HG03442 (cell line): ENCODE measurements around the gene CHST10.
A peak's percentile ranks its signal among the peaks of the same experiment; 100 is the strongest.
"Not testable (repeated sequence)": the region's sequence is repeated elsewhere in the genome, so short reads cannot be mapped to it uniquely, and the experiment has no call there.

Source experiments
- ATAC-seq: cut with Tn5 transposase; IDR thresholded peaks from one replicate; pipeline ENCODE4 v1.9.1; 2021; ENCODE audit warnings: mild to moderate bottlenecking, moderate library complexity; ENCODE audit not compliant: unreplicated experiment

The CHST10 gene

DNA sequence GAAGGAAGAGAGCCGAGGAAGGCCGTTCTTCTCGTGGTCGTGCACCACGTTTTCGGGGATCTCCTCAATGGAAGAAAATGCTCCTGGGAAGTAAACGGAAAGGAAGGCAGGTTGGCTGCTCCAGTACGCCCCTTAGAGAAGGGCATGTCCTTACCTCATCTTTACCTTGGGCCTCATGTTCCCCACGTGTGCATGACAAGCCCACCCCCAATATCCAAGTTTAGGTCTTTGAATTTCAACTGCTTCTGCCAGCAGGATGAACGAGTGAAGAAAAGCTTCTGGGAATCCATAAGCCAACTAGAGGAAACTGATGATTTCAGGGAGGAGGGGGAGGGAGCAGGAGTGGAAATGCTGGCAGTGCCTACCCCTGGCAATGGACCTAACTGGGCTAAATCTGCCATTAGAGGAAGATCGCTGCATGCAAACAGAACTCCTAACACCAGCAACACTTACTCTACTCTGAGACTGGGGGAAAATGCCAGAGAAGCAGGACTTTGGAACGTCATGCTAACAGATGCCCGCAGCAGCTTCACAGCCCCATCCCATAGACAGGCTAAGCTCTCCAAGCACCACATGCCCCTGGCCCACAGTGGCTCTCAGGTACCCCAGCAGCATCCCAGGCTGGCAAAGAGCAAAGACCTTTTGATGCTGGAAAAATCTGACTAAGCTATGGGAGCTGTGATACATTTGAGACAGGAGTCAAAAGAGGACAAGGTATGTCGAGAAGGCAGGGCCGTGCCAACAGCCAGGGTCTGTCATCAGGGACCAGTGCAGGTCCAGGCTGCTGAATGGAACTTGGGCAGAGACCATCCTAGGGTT is 21.7 kb downstream of the CHST10 start:
- ATAC-seq: no peak

DNA sequence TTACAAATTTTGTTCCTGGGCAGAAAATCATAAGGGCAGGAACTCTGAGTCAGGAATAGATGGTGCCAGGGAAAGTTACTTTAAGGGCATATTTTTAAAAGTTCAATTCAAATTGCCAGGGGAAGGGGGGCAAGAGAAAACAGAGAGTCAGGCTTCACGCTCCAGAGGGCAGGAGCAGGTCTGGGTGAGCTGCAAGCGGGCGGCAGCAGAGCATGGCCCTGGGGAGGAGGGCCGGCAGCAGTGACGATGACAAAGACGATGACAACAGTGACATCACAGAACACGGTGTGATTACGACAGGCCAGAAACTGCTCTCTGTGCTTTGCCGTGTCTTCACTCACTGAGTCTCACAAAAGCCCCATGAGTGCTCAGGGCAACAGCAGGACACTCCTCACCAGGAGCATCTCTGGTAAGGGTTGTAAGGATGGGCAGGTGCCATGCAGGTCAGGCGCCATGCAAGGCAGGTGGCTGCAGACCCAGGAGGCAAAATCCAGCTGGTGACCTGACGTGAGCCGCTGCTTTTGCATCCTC is 23.3 kb downstream of the CHST10 start:
- ATAC-seq: peak; percentile 64

DNA sequence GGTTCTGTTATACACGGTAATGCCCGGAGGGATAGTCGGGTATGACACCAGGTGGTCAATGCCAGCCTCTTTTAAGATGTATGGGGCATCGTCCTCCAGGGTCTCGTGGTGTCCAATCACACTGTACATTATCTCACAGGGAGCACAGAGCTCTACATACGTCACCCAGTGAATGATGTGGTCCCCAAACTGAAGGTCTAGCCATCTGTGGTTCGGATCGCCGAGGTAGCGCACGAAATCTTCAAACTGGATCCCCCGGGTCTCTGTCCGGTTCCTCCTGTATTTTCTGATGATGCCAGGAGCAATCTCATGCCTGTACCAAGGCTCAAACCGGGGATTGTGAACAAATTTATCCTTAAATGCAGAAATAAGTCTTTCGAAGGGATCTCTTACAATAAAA is 24.1 kb downstream of the CHST10 start:
- no peak for ATAC-seq

DNA sequence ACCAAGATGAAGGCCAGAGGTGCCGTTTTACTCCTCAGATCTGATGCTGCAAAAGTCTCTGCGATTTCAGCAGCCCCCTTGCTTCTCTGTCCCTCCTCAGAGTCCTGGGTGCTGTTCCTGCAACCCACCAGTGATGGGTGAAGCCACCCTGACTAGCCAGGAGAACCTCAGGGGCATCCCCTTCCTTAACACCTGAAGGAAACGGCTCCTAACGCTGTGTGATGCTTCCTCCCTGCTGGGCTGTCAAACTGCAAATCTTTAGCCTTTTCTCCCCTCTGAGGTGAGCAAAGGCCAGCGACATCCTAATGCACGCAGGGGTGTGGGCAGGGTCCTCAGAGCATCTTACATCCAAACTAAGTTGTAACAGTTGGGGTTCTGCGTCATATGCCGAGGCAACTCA is 24.8 kb downstream of the CHST10 start:
- no peak for ATAC-seq

DNA sequence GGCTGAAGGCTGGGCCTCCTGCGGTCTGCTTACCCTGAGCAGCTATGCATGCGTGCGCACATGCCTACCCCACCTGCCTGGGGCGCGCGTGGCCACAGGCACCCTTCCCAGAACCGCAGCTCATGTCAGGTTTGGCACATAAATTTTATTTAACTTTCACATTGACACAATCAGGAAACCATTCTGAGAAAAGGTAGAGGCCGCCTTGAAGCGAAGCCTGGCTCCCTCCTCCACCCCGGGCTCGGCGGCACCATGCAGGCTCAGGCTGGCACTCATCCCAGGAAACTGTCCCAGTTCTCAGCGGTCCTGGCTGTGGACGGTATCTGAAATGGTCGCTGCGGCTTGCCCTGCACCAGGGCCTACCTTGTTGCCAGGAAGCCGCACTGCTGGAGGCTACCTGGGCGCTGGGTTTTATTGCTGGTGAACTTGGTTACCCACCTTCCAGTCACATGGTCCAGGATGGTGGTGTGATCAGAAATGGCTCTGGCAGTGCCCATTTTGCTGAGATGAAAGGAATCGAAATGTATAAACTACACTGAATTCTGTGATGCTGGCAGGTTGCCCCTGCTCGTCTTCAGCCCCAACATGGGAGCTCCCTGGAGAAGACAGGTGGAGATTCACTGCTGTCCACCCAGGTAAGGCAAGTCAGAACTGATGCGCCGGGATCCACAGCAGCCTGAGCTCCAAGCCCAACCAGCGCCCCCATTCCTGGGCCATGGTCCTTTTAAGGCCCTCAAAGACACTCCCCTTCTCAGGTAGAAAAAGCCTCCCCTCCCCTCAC is 25.5 kb downstream of the CHST10 start:
- ATAC-seq: no peak

DNA sequence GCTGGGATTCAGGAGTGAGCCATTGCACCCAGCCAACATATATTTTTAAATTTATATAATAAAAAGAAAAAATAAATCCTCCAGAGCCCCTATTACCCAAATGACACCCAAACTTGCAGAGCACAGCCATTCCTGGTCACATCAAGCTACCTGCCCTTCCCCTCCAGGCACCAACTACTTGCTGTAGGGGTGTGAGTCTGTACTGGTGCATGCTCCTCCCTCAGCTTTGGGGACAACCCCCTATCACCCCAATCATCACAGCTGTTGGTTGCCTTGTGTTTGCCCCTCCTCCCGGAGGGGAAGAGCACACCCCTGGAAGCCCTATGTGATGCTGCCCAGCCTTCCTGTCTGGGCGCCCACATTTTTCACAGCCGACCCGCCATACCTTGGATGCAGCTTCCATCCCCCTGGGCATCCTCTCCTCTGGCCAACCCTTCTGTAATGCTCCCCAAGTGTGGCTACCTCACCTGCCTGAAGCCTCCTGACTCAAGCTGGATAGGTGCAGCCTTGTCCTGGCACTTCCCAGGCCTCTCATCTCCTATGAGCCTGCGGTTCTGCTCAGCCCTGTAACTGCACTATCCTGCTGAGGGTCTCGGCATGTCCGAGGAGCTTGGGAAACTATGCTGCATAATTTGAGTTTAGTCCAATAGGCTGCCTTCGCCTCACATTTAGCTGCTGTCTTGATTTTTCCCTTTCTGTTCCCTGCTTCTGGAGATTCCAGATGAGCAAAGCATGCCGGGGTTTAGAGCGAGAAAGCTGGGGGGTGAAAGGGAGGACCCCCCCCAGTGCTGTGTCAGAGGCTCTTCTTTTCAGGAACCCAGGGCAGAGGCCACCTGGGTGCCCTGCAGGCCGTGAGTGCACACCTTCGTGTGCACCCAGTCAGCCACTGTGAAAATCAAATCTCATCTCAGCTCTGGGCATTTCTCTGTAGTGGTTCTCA is 27.2 kb downstream of the CHST10 start:
- no peak for ATAC-seq

DNA sequence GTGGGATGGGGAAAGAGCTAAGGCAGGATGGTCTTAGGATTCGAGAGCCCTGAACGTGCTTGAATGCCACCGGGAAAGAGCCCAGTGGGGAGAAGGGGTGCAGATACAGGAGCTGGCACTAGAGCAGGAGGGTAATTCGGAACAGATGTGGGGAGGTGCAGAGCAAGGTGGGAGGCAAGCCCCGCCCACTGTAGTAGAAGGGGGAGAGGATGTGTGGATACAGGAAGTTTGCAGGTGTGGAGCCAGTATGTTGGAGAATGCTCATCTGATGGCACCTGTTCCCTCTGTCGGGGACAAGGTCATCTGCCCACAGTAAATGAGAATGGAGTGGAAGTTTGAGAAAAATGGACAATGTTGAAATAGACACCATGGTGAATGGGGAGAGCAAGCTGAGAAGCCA is 28.8 kb downstream of the CHST10 start:
- no peak for ATAC-seq

DNA sequence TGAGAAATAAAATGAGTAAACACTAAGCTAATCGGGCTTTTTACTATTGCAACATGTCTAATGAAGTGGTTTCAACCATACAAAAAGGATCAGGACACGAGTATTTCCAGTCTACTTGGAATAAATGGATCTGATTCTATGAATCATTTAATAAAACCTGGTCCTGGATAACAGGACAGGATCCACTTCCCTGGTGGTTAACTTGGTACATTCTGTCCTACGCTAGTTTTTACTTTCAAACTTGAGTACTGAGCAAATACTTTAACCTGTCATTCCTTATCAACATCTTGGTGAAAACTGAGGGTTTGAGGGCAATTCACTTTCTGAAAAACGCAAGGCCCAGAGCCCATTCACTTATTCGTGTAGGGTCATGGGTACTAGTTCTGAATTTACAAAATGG is 33.5 kb downstream of the CHST10 start:
- no peak for ATAC-seq

DNA sequence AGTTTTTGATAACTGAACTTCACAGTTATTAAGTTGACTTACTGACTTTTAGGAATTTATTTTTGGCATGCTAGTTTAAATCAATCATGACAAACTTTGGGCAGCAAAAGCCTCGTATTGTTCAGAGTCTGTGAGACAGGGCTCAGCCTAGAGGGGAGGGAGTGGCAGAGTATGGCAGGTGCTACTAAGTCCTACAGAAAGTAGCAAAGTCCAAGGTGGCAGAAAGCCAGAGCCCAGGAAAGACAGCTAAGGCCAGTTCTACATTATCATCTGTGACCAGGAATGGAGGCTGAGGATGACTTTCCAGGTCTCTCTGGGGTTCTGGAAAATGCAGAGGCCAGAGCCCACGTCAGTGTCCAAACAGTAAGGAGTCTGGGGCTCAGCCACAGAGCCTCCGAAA is 34.2 kb downstream of the CHST10 start:
- no peak for ATAC-seq

DNA sequence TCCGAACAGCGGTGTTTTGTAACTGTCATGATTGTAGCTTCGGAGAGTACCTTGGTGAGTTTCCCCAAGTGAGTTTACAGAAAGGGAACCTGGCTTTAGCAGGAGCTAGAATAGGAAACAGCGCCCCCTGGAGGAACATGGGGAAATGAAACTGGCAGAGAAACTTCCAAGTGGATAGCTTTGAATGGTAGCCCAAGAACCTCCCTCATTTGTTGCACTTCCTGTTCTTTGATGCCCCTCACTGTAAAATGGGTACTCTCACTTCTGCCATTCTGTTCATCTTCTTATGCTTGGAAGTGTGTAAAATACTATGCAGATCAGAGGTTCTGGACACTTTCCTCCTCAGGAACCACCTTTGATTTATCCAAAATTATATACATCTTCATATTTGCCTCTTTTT is 36.2 kb downstream of the CHST10 start:
- ATAC-seq: no peak

DNA sequence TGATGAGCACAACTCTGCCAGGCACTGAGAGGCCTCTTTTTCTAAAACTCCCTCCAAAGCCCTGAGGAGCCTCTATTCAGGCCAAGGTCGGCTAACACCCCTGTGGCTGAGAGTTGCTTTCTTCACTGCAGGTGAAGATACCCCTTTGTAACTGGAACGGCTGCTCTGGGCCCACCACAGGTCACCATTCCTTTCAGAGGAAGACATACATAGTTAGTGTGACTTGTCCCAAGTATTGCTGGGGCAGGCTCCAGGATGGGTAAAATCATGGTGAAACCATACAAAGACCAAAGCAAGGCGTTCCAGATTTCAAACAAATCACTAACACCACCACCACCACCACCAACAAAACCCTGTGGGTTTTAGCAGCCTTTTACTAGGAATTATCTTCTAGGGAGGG is 36.8 kb downstream of the CHST10 start:
- no peak for ATAC-seq

DNA sequence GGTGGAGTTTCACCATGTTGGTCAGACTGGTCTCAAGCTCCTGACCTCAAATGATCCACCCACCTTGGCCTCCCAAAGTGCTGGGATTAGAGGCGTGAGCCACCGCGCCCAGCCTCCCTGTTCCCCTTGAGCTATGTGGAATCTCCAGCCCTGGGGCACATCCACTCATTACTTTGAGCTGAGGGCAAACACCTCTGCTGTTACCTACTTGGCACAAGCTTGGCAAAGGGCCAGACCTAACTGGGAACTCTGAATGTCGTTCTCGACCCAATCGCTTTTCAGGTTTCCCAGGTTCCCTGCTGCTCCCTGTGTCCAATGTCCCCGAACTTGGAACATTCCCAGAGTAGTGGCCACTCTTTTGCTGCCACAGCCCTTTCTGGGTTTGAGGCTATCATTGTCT is 40.6 kb downstream of the CHST10 start:
- no peak for ATAC-seq

DNA sequence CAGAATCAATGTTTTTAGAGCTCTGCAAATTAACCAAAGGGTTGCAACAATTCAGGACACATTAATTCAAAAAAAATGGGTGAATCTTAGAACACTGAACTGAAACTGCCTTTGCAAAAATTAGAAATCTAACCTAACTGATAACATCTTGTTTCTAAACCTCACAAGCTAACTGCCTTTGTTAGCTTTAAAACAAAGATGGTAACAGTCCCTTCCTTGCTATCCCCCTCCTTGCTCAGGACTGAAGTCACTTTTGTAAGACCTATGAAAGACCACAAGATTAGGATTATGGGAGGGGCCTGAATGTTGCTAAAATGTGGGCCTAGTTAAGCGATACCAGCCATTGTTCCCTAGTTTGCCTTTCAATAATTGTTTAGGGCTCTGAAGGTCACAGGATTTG is 50.3 kb downstream of the CHST10 start:
- no peak for ATAC-seq

DNA sequence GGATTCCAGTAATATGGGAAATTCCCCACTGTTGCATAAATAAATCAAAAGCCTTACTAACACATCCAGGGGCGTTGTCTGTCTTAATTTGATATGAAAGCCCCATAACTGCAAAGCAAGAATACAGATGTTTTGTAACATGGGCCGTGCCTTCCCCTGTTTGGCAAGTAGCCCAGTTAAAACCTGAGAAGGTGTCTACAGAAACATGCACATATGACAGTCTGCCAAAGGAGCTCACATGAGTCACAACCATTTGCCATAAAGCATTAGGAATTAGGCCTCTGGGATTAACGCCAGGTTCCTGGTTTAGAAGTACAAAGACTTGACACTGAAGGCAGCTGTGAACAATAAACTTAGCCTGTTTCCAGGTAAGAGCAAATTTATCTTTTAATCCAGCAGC is 52.0 kb downstream of the CHST10 start:
- ATAC-seq: no peak

DNA sequence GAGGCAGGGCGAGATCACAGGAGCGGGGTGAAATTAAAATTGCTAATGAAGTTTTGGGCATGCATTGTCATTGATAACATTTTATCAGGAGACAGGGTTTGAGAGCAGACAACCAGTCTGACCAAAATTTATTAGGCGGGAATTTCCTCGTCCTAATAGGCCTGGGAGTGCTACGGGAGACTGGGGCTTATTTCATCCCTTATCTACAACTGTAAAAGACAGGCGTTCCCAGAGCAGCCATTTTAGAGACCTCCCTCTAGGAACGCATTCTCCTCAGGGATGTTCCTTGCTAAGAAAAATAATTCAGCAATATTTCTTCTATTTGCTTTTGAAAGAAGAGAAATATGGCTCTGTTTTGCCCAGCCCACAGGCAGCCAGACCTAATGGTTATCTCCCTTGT is 55.2 kb downstream of the CHST10 start:
- not testable (repeated sequence) for ATAC-seq

DNA sequence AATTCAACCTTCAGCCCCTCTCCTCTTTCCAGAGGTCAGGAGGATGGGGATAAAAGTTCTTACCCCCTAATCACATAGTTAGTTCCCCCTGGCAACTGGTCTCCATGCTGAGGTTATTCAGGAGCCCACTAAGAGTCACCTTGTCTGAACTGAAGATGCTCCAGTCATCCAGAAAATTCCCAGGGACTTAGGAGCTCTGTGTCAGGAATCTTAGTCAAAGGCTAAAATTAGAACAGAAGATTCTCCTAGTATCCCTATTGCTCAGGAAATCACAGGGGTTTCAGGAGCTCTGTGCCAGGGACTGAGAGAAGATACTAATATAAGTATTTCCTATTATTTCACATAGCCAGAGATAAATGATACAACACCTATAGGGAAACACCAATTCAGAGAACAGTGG is 57.9 kb downstream of the CHST10 start:
- ATAC-seq: no peak

DNA sequence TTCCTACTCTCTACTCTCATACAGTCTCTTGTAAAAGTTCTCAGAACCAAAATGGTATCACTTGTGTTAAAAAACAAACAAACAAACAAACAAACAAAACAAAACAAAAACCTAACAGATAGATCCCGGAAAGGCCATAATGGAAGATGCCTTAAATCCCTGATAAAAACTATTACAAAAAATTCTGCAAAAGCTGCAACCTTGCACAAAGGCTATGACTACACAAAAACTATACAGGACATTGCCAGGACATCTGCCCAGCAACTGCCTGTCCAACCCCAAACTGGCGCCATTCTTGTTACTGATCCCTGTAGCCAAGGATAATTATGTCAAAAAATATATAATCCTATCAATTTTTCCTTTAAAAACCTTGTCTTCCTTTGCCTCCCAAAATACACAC is 58.9 kb downstream of the CHST10 start:
- no peak for ATAC-seq

DNA sequence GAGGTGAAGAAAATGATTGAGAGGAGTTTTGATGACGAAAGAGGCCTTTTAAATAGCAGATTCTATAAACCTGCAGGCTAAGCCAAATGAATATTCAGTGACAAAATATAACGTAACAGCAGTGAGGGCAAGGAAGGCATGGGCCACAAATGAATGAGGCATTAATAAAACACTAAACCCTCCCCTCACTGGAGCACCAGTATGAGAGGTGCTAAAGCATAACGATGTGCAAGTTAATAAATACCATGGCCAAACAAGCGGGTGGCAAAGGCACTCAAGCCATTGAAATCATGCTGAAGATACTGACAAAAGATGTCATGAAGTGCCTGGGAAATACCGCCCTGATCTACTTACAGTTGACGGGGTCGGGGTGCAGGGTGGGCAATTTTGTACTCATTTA is 64.9 kb downstream of the CHST10 start:
- no peak for ATAC-seq

DNA sequence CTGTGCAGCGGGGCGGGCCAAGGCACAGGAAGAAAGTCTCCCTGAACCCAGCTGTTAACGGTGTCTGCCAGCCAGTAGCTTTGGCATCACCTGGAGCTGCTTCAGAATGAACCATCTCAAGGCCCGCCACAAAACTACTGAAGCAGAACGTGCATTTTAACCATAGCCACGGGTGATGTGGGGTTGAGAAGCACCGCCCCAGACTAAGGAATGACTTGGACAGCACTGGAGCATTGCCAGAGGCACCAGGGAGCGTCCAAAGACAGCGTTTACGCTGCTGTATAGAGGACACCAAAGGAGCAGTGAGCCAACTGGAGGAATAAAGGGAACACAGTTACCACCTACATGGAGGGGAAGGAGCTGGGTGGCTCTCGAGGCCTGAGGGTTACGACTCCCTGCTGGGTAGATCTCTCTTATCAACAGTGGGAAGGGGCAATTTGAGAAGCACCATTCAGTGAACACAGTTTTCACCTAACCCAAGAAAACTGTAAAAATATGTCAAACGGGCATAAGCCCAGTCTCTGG is 66.7 kb downstream of the CHST10 start:
- ATAC-seq: no peak

DNA sequence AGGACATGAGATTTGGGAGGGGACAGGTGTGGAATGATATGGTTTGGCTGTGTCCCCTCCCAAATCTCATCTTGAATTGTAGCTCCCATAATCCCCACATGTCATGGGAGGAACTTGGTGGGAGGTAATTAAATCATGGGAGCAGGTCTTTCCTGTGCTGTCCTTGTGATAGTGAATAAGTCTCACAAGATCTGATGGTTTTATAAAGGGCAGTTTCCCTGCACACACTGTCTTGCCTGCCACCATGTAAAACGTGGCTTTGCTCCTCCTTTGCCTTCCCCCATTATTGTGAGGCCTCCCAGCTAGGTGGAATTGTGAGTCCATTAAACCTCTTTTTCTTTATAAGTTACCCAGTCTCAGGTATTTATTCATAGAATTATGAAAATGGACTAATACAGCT is 72.3 kb downstream of the CHST10 start:
- not testable (repeated sequence) for ATAC-seq

DNA sequence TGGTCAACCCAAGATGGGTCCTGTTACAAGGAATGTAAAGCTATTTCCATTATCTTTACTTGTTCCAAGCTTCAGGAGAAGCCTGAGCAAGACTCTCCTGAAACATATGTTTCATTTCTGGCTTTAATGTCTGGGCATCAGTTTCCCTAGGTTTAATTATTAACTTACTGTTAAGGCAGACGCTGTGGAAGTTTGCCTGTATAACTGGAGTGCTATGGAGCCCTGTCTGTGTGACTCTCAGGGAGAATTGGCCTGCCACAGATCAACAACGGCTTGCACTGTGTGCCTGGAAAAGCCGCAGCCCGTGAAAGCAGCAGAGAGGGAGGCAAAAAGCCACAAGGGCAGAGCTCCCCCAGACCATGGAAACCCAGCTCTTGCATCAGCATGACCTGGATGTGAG is 73.0 kb downstream of the CHST10 start:
- no peak for ATAC-seq
